ENCODE results near the gene ADGRB3.

DNA sequence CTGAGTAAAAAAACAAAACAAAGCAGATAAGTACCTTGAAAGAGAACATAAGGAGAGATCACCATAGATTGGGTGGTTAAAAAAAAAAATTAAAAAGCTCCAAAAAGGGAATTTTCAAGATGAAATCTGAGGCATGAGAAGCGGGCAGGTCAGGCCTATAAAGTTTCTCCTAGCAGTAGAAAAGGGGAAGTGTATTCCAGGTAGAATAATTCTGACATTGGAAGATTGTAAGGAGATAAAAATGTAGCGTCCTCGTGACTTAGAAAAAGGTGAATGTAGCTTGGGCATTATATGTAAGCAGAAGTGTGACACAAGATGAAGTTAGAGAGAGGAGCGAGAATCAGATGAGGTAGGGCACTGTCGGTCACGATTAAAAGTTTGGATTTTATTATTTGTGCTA, 9.1 kb upstream of the ADGRB3 start:
- TF ChIP-seq, protein P1, sequence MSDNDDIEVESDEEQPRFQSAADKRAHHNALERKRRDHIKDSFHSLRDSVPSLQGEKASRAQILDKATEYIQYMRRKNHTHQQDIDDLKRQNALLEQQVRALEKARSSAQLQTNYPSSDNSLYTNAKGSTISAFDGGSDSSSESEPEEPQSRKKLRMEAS (IDR thresholded peaks at IDR 0.05): no peak
- TF ChIP-seq TAF1 (IDR thresholded peaks at IDR 0.05; ENCODE audit: low read depth) (no peak), FOXM1 (IDR thresholded peaks at IDR 0.05; ENCODE audit: borderline replicate concordance, low read depth) (no peak), RAD21 (IDR thresholded peaks at IDR 0.05; ENCODE audit: low read depth) (no peak), YY1 (IDR thresholded peaks at IDR 0.05; ENCODE audit: low read depth) (no peak), CREB1 (IDR thresholded peaks at IDR 0.05; ENCODE audit: low read depth) (no peak), NFIC (IDR thresholded peaks at IDR 0.05) (no peak), CEBPB (IDR thresholded peaks at IDR 0.05) (no peak), EP300 (IDR thresholded peaks at IDR 0.05; ENCODE audit: borderline replicate concordance) (no peak), TEAD4 (IDR thresholded peaks at IDR 0.05) (no peak), EGR1 (IDR thresholded peaks at IDR 0.05) (no peak), TCF12 (IDR thresholded peaks at IDR 0.05; ENCODE audit: low read depth) (no peak)
- TF ChIP-seq, protein P2, sequence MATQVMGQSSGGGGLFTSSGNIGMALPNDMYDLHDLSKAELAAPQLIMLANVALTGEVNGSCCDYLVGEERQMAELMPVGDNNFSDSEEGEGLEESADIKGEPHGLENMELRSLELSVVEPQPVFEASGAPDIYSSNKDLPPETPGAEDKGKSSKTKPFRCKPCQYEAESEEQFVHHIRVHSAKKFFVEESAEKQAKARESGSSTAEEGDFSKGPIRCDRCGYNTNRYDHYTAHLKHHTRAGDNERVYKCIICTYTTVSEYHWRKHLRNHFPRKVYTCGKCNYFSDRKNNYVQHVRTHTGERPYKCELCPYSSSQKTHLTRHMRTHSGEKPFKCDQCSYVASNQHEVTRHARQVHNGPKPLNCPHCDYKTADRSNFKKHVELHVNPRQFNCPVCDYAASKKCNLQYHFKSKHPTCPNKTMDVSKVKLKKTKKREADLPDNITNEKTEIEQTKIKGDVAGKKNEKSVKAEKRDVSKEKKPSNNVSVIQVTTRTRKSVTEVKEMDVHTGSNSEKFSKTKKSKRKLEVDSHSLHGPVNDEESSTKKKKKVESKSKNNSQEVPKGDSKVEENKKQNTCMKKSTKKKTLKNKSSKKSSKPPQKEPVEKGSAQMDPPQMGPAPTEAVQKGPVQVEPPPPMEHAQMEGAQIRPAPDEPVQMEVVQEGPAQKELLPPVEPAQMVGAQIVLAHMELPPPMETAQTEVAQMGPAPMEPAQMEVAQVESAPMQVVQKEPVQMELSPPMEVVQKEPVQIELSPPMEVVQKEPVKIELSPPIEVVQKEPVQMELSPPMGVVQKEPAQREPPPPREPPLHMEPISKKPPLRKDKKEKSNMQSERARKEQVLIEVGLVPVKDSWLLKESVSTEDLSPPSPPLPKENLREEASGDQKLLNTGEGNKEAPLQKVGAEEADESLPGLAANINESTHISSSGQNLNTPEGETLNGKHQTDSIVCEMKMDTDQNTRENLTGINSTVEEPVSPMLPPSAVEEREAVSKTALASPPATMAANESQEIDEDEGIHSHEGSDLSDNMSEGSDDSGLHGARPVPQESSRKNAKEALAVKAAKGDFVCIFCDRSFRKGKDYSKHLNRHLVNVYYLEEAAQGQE (IDR thresholded peaks at IDR 0.05; ENCODE audit: low read depth): no peak
- TF ChIP-seq, protein P3, sequence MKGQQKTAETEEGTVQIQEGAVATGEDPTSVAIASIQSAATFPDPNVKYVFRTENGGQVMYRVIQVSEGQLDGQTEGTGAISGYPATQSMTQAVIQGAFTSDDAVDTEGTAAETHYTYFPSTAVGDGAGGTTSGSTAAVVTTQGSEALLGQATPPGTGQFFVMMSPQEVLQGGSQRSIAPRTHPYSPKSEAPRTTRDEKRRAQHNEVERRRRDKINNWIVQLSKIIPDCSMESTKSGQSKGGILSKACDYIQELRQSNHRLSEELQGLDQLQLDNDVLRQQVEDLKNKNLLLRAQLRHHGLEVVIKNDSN (IDR thresholded peaks at IDR 0.05): no peak

Measured in Ishikawa (cell line).